GM19238 (cell line): ENCODE data around the gene PER3.
A peak's percentile ranks its signal among the peaks of the same experiment; 100 is the strongest.

Experiments used
- DNase-seq: peaks from one replicate; pipeline ENCODE4 v3.0.0; 2011; ENCODE audit warnings: low spot score; ENCODE audit not compliant: insufficient read length

Gene PER3

GRCh38 chr1:7783826-7784491 lies at the start of gene PER3:
PER3 (plus strand) TSS chr1:7784291; CDS start chr1:7784878, 587 bp downstream.
- DNase-seq, result peak; percentile 90

GRCh38 chr1:7738044-7738443 lies 46.0 kb upstream of the PER3 start:
- DNase-seq, result no peak

- DNase-seq, result no peak
These were observed 40.7 kb upstream of the PER3 start for GRCh38 chr1:7743346-7743745.

- no peak for DNase-seq
These were observed 39.2 kb upstream of the PER3 start for GRCh38 chr1:7744882-7745281.

- no peak for DNase-seq
These were observed 38.3 kb upstream of the PER3 start for GRCh38 chr1:7745783-7746182.

- no peak for DNase-seq
These were observed 36.5 kb upstream of the PER3 start for GRCh38 chr1:7747605-7748004.

- no peak for DNase-seq
These were observed 35.0 kb upstream of the PER3 start for GRCh38 chr1:7749126-7749525.

GRCh38 chr1:7751174-7751573 lies 32.9 kb upstream of the PER3 start:
- DNase-seq, result no peak

GRCh38 chr1:7752512-7753417 lies 31.3 kb upstream of the PER3 start:
- no peak for DNase-seq

GRCh38 chr1:7753641-7754040 lies 30.4 kb upstream of the PER3 start:
- DNase-seq, result no peak

GRCh38 chr1:7754234-7754633 lies 29.9 kb upstream of the PER3 start:
- DNase-seq, result no peak

GRCh38 chr1:7755448-7755847 lies 28.6 kb upstream of the PER3 start:
- no peak for DNase-seq

- DNase-seq, result no peak
These were observed 23.8 kb upstream of the PER3 start for GRCh38 chr1:7760245-7760644.

- DNase-seq, result no peak
These were observed 23.0 kb upstream of the PER3 start for GRCh38 chr1:7761103-7761502.

GRCh38 chr1:7767176-7767575 lies 16.9 kb upstream of the PER3 start:
- DNase-seq, result no peak

- no peak for DNase-seq
These were observed 15.5 kb upstream of the PER3 start for GRCh38 chr1:7768583-7768982.

GRCh38 chr1:7769673-7770412 lies 14.2 kb upstream of the PER3 start:
- no peak for DNase-seq

GRCh38 chr1:7770669-7770996 lies 13.5 kb upstream of the PER3 start:
- DNase-seq, result no peak

- DNase-seq, result peak; percentile 91
These were observed 12.9 kb upstream of the PER3 start, which contains the start of gene VAMP3 for GRCh38 chr1:7770997-7771822. VAMP3 (plus strand) TSS chr1:7771296; CDS start chr1:7771384, 88 bp downstream.

- no peak for DNase-seq
These were observed 12.2 kb upstream of the PER3 start for GRCh38 chr1:7771823-7772299.

GRCh38 chr1:7777591-7777990 lies 6.5 kb upstream of the PER3 start:
- DNase-seq, result no peak
